Breast epithelium (tissue), 3 donors: ENCODE results near the gene DMD.

Experiments
- CTCF ChIP-seq, 3 donors: fragments of 450-650 bp; IDR thresholded peaks; one replicate each; pipeline ENCODE4 v1.5.1; 2016 to 2017; ENCODE audit warnings: antibody characterized with exemption in 3 of 3, mild to moderate bottlenecking in 3 of 3, moderate library complexity in 3 of 3
- POLR2AphosphoS5 ChIP-seq, 3 donors: sonication (generic); formaldehyde crosslinking; IDR thresholded peaks; one replicate each; pipeline ENCODE4 v1.6.1; 2017; ENCODE audit warnings: antibody characterized with exemption in 3 of 3

GRCh38 chrX:32010948-32011347, 1200.4 kb downstream of the DMD start:
- TF ChIP-seq CTCF (IDR thresholded peaks at IDR 0.05) = no peak
- no peak for TF ChIP-seq POLR2AphosphoS5 (IDR thresholded peaks at IDR 0.05)
